Testis (tissue), 3 donors: ENCODE results near the gene SYNGR3. TPM values are rescaled to one million over a fixed set of nuclear protein-coding genes. Genes with fewer than 3 reads are reported as not detected.

Source experiments
- DNase-seq: peaks from one replicate; pipeline ENCODE4 v3.0.0-alpha.2; 2019
- H3K27ac ChIP-seq, 2 donors: fragments of 200-600 bp; sonication (generic); one replicate each; pipeline ENCODE4 v1.5.1; 2019
- H3K27me3 ChIP-seq: fragments of 200-600 bp; sonication (generic); one replicate; pipeline ENCODE4 v1.5.1; 2019
- H3K36me3 ChIP-seq: fragments of 200-600 bp; sonication (generic); one replicate; pipeline ENCODE4 v1.5.1; 2017; ENCODE audit warnings: low read depth; ENCODE audit errors: missing control alignments
- H3K4me1 ChIP-seq: fragments of 200-600 bp; sonication (generic); one replicate; pipeline ENCODE4 v1.5.1; 2019
- H3K4me3 ChIP-seq, 2 donors: fragments of 200-600 bp; sonication (generic); one replicate each; pipeline ENCODE4 v1.5.1; 2017 to 2019
- H3K9me3 ChIP-seq: fragments of 200-600 bp; sonication (generic); one replicate; pipeline ENCODE4 v1.5.1; 2017
- CTCF ChIP-seq, 3 experiments: fragments of 450-650 bp in 2 of 3; fragments of 200-600 bp in 1 of 3; sonication (generic) in 1 of 3; IDR thresholded peaks; one replicate each; pipeline ENCODE4 v1.5.1; 2016 to 2019; ENCODE audit warnings: antibody characterized with exemption in 3 of 3, mild to moderate bottlenecking in 2 of 3, moderate library complexity in 1 of 3
- POLR2A ChIP-seq: fragments of 450-650 bp; IDR thresholded peaks from one replicate; pipeline ENCODE4 v1.6.1; 2017; ENCODE audit warnings: antibody characterized with exemption, mild to moderate bottlenecking, moderate library complexity
- WGBS, 2 donors: methylation state at CpG; one replicate each; pipeline ENCODE4 v1.1.5; 2018; 5-methylcytosine and 5-hydroxymethylcytosine counted together
- intact Hi-C: fragments of 100-400 bp; cut with DNase I; formaldehyde crosslinking; loops from one replicate; pipeline ENCODE4 v1.15.1; 2023; ENCODE audit warnings: low total_unique reads
- polyA plus RNA-seq: library from polyadenylated mRNA; stranded (reverse); fragments of 350-450 nt; fragmentation: Illumina TruSeq; extraction: RNeasy Lipid Tissue Mini Kit (QIAGEN cat#74804); gene quantifications from one replicate; pipeline ENCODE4 v1.2.3, GENCODE V29; 2014; ENCODE audit warnings: low read depth, low replicate concordance; ENCODE audit not compliant: insufficient read depth
- total RNA-seq, 2 donors: library from RNA; depleted of rRNA; stranded (reverse); fragments of >200 nt; gene quantifications; one replicate each; pipeline ENCODE4 v1.2.3, GENCODE V29; 2016

SYNGR3 gene
- total and polyA plus RNA-seq, 3 donors from 2014 or later: 10.0 to 33.5 (median 20.9) TPM

DNA sequence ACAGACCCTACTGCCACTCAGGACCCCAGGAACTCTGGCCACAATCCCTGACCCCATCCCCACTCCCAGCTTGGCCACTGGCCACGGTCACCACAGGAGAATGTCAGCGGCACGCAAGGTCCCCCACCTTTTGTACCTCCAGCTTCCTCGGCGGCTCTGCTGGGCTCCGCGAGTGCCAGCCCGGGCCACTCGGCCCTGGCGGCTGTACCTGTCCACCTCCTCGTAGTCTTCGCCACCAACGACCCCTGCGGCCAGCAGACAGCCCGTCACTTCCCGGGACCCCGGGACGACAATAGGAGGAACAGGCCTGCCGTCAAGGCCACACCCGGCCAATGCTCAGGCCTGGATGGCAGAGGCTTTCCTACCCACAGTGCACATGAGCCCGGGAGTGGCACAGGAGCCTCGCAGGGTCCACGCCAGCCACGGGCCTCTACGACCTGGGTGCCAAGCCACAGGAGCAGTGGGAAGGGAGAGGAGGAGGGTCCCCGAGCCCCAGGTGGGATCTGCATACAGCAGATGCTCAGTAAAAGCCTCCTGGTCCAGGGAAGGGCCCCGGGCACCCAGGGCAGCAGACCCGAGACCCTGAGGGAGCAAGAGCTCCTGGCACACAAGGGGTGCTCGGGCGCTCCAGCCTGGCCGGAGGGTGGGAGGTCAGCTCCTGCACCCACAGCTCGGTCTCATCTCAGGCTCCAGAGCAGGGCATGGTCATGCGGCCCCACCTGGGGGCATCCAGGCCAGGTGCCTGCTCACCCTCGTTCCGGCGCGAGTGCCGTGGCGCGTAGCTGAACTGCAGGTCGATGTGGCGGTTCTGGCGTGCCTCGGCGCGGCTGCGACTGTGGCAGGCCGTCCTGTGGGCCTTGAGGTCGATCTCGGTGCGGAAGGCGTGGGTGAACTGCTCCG is 11.9 kb downstream of the SYNGR3 start:
- no peaks in the 10 kb centered on the region for H3K9me3 ChIP-seq
- peaks cover 20% of the 10 kb centered on the region for H3K4me1 ChIP-seq
- no peak for DNase-seq
- no peak for TF ChIP-seq CTCF (IDR thresholded peaks at IDR 0.05)
- no peak for TF ChIP-seq POLR2A
- 93 to 95% methylated on average over 19 to 53 of the region's 53 CpGs for WGBS, 2 donors
- H3K4me3 ChIP-seq: no peak overlapping the region
- H3K36me3 ChIP-seq: no peaks in the 10 kb centered on the region
- H3K27me3 ChIP-seq: no peaks in the 10 kb centered on the region
- intact Hi-C loops: no loop called here
- no peak overlapping the region for H3K27ac ChIP-seq

- intact Hi-C loops: no loop called here
- no peak for TF ChIP-seq POLR2A
- TF ChIP-seq CTCF (IDR thresholded peaks at IDR 0.05): no peak
- H3K4me1 ChIP-seq: peaks cover 26% of the 10 kb centered on the region
- 92 to 96% methylated on average over 24 to 47 of the region's 47 CpGs for WGBS, 2 donors
- no peaks in the 10 kb centered on the region for H3K27me3 ChIP-seq
- DNase-seq: no peak
- H3K4me3 ChIP-seq: no peak overlapping the region
- H3K36me3 ChIP-seq: no peaks in the 10 kb centered on the region
- H3K9me3 ChIP-seq: no peaks in the 10 kb centered on the region
- no peak overlapping the region for H3K27ac ChIP-seq
These were observed 12.8 kb downstream of the SYNGR3 start for GRCh38 chr16:2002406-2003230.

GRCh38 chr16:2003231-2003826 is 13.6 kb downstream of the SYNGR3 start:
- Histone ChIP-seq H3K4me1 (peaks cover 33% of the 10 kb centered on the region), H3K27me3 (no peaks in the 10 kb centered on the region), H3K4me3 (no peak overlapping the region), H3K36me3 (no peaks in the 10 kb centered on the region), H3K27ac (no peak overlapping the region), H3K9me3 (no peaks in the 10 kb centered on the region)
- 88 to 100% methylated on average over 2 to 8 of the region's 8 CpGs for WGBS, 2 donors
- intact Hi-C loops: no loop called here
- TF ChIP-seq CTCF (IDR thresholded peaks at IDR 0.05): no peak
- DNase-seq: no peak

- DNase-seq: peak; percentile 92
- H3K27ac ChIP-seq: peak overlapping the region; percentile 31 to 45
- H3K36me3 ChIP-seq: no peaks in the 10 kb centered on the region
- TF ChIP-seq CTCF (IDR thresholded peaks at IDR 0.05) (peak; percentile 76 to 89 (median 86)), POLR2A (no peak)
- no peaks in the 10 kb centered on the region for H3K9me3 ChIP-seq
- no peak overlapping the region for H3K4me3 ChIP-seq
- intact Hi-C loops: no loop called here
- H3K4me1 ChIP-seq: peaks cover 40% of the 10 kb centered on the region
- no peaks in the 10 kb centered on the region for H3K27me3 ChIP-seq
- WGBS, 2 donors: 32 to 90% methylated on average over 4 to 35 of the region's 36 CpGs
These were observed 14.3 kb downstream of the SYNGR3 start for GRCh38 chr16:2003827-2004641.
